ENCODE data around the gene ATP5MG. TPM values are rescaled to one million over a fixed set of nuclear protein-coding genes. Genes with fewer than 3 reads are reported as not detected.
"Not testable (repeated sequence)": the region's sequence is repeated elsewhere in the genome, so short reads cannot be mapped to it uniquely, and the experiment has no call there.

Gene ATP5MG
- total RNA-seq, 2 donors from 2014 or later, result 214 to 283 TPM

DNA sequence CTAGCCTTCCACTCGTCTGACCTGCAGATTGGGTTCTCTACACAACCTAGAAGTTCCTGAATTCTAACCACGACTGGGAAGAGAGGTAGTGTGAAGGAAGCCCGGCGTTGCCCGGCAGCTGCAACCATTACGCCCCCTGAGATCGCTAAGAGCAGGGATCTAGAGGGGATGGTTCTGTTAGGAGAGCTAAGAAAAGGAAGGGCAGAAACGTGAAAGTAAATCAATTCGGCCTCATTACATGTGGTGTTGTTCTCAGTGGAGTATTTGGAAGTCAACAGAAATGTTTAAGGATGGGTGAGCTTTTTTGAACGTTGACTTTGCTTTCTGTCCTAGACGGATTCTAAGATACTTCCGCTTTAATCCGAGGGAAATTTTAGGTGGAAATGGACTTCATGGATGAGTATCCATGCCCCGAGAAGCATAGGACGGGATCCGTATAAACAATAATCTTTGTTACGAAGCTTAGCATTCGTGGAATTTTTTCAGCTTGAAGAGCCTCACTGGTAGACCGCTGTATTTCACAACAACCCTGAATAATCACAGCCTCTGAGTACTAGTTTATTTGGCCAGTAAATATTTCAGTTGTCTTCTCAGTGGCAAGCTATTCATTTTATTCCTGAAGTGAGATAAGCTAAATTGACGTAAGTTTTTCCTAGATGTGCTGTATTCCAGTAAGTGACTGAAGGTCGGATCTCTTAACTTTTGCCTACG, 629 bp downstream of the ATP5MG start:
- H3K9me3 Mint-ChIP-seq, result no peaks in the 10 kb centered on the region
- H3K27ac Mint-ChIP-seq, result peak overlapping the region; percentile 99
- TF ChIP-seq, protein P1, sequence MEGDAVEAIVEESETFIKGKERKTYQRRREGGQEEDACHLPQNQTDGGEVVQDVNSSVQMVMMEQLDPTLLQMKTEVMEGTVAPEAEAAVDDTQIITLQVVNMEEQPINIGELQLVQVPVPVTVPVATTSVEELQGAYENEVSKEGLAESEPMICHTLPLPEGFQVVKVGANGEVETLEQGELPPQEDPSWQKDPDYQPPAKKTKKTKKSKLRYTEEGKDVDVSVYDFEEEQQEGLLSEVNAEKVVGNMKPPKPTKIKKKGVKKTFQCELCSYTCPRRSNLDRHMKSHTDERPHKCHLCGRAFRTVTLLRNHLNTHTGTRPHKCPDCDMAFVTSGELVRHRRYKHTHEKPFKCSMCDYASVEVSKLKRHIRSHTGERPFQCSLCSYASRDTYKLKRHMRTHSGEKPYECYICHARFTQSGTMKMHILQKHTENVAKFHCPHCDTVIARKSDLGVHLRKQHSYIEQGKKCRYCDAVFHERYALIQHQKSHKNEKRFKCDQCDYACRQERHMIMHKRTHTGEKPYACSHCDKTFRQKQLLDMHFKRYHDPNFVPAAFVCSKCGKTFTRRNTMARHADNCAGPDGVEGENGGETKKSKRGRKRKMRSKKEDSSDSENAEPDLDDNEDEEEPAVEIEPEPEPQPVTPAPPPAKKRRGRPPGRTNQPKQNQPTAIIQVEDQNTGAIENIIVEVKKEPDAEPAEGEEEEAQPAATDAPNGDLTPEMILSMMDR (conservative IDR thresholded peaks at IDR 0.05), result no peak
- Histone ChIP-seq H3K4me3 (ENCODE audit: low read length) (peak overlapping the region; percentile 100), H3K27me3 (ENCODE audit: control insufficient read depth, insufficient read depth, low read length, poor library complexity, severe bottlenecking) (no peaks in the 10 kb centered on the region), H3K27ac (ENCODE audit: low read depth, low read length) (no peak overlapping the region), H3K4me1 (ENCODE audit: control insufficient read depth, insufficient read depth, low read length) (no peaks in the 10 kb centered on the region), H3K36me3 (ENCODE audit: control insufficient read depth, insufficient read depth, low read length) (peaks cover 34% of the 10 kb centered on the region), H3K9ac (ENCODE audit: extremely low read depth, low read length, poor library complexity, severe bottlenecking) (peak overlapping the region; percentile 88), H3K9me3 (ENCODE audit: control insufficient read depth, low read length) (no peaks in the 10 kb centered on the region)
- 3 to 8% methylated on average over 15 to 22 of the region's 22 CpGs for WGBS, 2 experiments (ENCODE audit: insufficient coverage in 1 of 2, insufficient read length in 1 of 2)
- H3K27me3 Mint-ChIP-seq (ENCODE audit: insufficient read depth), result no peaks in the 10 kb centered on the region
- peaks cover 22% of the 10 kb centered on the region for H3K4me1 Mint-ChIP-seq
- peak overlapping the region; percentile 91 for H3K4me3 Mint-ChIP-seq
- DNase-seq, result no peak
- peaks cover 10% of the 10 kb centered on the region for H3K36me3 Mint-ChIP-seq (ENCODE audit: low read depth)

DNA sequence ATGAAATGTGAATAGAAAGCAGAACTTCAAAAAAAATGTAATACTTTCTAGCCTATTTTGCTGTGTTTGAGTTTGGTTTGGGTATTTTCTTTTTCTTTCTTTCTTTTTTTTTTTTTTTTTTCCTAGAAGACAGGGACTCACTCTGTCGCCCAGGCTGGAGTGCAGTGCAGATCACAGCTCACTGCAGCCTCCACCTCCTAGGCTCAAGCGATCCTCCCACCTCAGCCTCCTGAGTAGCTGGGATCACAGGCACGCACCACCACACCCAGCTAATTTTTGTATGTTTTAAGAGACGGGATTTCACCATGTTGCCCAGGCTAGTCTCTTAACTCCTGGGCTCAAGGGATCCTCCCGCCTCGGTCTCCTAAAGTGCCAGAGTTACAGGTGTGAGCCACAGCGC, 1.2 kb downstream of the ATP5MG start:
- 85 to 93% methylated on average over 6 to 7 of the region's 7 CpGs for WGBS, 2 experiments (ENCODE audit: insufficient coverage in 1 of 2, insufficient read length in 1 of 2)
- H3K4me3 Mint-ChIP-seq, result peak overlapping the region; percentile 91
- H3K27me3 Mint-ChIP-seq (ENCODE audit: insufficient read depth); H3K9me3 Mint-ChIP-seq; H3K27ac ChIP-seq (ENCODE audit: low read depth, low read length); H3K27me3 ChIP-seq (ENCODE audit: control insufficient read depth, insufficient read depth, low read length, poor library complexity, severe bottlenecking); H3K4me1 ChIP-seq (ENCODE audit: control insufficient read depth, insufficient read depth, low read length); H3K27ac Mint-ChIP-seq; DNase-seq; H3K9me3 ChIP-seq (ENCODE audit: control insufficient read depth, low read length): not testable (repeated sequence)
- Histone ChIP-seq H3K4me3 (ENCODE audit: low read length) (peak overlapping the region; percentile 100), H3K36me3 (ENCODE audit: control insufficient read depth, insufficient read depth, low read length) (peaks cover 34% of the 10 kb centered on the region), H3K9ac (ENCODE audit: extremely low read depth, low read length, poor library complexity, severe bottlenecking) (peak overlapping the region; percentile 88)
- peaks cover 15% of the 10 kb centered on the region for H3K36me3 Mint-ChIP-seq (ENCODE audit: low read depth)
- H3K4me1 Mint-ChIP-seq, result peaks cover 22% of the 10 kb centered on the region

DNA sequence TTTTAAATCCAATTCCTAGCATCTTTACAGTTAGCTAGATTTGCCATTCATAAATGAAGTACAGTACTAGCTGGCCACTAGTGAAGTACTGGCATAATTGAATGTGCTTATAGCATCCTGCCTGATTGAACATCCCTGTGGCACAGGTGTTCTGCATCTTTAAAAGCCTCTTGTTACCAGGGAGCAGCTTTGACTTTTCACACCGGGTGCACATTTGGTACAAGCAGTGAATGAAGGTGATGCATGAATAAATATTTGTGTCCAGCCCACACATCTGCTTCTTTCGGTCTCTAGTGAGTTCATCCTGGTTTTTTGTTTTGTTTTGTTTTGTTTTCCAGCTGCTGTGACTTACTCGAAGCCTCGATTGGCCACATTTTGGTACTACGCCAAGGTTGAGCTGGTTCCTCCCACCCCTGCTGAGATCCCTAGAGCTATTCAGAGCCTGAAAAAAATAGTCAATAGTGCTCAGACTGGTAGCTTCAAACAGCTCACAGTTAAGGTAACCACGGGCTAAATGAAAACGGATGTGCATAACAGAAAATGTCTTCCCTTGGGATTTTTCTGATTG, 5.3 kb downstream of the ATP5MG start:
- TF ChIP-seq, protein P1 (conservative IDR thresholded peaks at IDR 0.05), result no peak
- H3K36me3 Mint-ChIP-seq (ENCODE audit: low read depth), result peaks cover 25% of the 10 kb centered on the region
- no peaks in the 10 kb centered on the region for H3K9me3 Mint-ChIP-seq
- no peak overlapping the region for H3K27ac ChIP-seq (ENCODE audit: low read depth, low read length)
- no peaks in the 10 kb centered on the region for H3K27me3 Mint-ChIP-seq (ENCODE audit: insufficient read depth)
- peaks cover 52% of the 10 kb centered on the region for H3K36me3 ChIP-seq (ENCODE audit: control insufficient read depth, insufficient read depth, low read length)
- H3K27ac Mint-ChIP-seq, result no peak overlapping the region
- no peaks in the 10 kb centered on the region for H3K27me3 ChIP-seq (ENCODE audit: control insufficient read depth, insufficient read depth, low read length, poor library complexity, severe bottlenecking)
- H3K4me3 Mint-ChIP-seq, result no peak overlapping the region
- no peak overlapping the region for H3K9ac ChIP-seq (ENCODE audit: extremely low read depth, low read length, poor library complexity, severe bottlenecking)
- no peaks in the 10 kb centered on the region for H3K9me3 ChIP-seq (ENCODE audit: control insufficient read depth, low read length)
- H3K4me1 ChIP-seq (ENCODE audit: control insufficient read depth, insufficient read depth, low read length), result no peaks in the 10 kb centered on the region
- no peak overlapping the region for H3K4me3 ChIP-seq (ENCODE audit: low read length)
- H3K4me1 Mint-ChIP-seq, result peaks cover 11% of the 10 kb centered on the region
- WGBS, 2 experiments (ENCODE audit: insufficient coverage in 1 of 2, insufficient read length in 1 of 2), result 96 to 97% methylated on average over 6 to 7 of the region's 7 CpGs
- no peak for DNase-seq
